Measurements from ENCODE around the gene DBN1. TPM values are rescaled to one million over a fixed set of nuclear protein-coding genes. Genes with fewer than 3 reads are reported as not detected.

The DBN1 gene
- total and polyA plus RNA-seq, 2 of the 8 experiments (the other 6 are each of a cell fraction or from before 2014, with no cell fraction given), result 168 to 333 TPM

GRCh38 chr5:177410575-177410974 lies 62.9 kb downstream of the DBN1 start (continued):
- TF ChIP-seq USF2 (IDR thresholded peaks at IDR 0.05; ENCODE audit: low read length) (no peak), SUZ12 (IDR thresholded peaks at IDR 0.05; ENCODE audit: low read length) (no peak)
